H1 (cell line): ENCODE data around the gene BCO2. TPM values are rescaled to one million over a fixed set of nuclear protein-coding genes. Genes with fewer than 3 reads are reported as not detected.

ENCODE experiments used
- GTF2F1 ChIP-seq: IDR thresholded peaks from 2 replicates; pipeline ENCODE4 v1.6.1; 2012; ENCODE audit warnings: low read depth, low read length, improper control_type of control experiment, borderline replicate concordance
- TEAD4 ChIP-seq: IDR thresholded peaks from 2 replicates; pipeline ENCODE4 v1.6.1; 2012; ENCODE audit warnings: low read depth, low read length, inconsistent platforms, mixed read lengths
- ZNF274 ChIP-seq: IDR thresholded peaks from 2 replicates; pipeline ENCODE4 v1.7.0; 2012; ENCODE audit warnings: low read length, borderline replicate concordance; ENCODE audit errors: extremely low read depth
- polyA plus RNA-seq, 7 experiments: library from polyadenylated mRNA; depleted of rRNA in 3 of 7; stranded (reverse) in 5 of 7; unstranded in 2 of 7; fragments of >200 nt in 5 of 7; fragments of 200-250 nt in 2 of 7; gene quantifications; 1 replicate in 5 of 7; 2 replicates in 1 of 7; 4 replicates in 1 of 7; pipeline versions ENCODE4 v1.2.1 to v1.2.3, GENCODE V29; 2011 to 2013; ENCODE audit warnings: missing spikeins in 2 of 7, mixed read lengths in 2 of 7
- total RNA-seq: library from RNA; stranded (reverse); fragmentation: NEBNext Ultra II Directional; extraction: Animal tissue kit (Norgen Biotek cat#: 25700); gene quantifications from 2 replicates; pipeline ENCODE4 v1.2.1, GENCODE V29; 2021

Gene BCO2
- total and polyA plus RNA-seq, 2 of the 8 experiments (the other 6 are each of a cell fraction or from before 2014, with no cell fraction given), result 0.42 to 0.82 TPM

GRCh38 chr11:112159098-112160065 is 15.9 kb upstream of the BCO2 start (continued):
- TF ChIP-seq TEAD4 (no peak), ZNF274 (no peak), GTF2F1 (no peak)
- TF ChIP-seq, all 59 proteins: peak for 0
